Neuronal stem cell (in vitro differentiated cells): Measurements from ENCODE around the gene LYST.

Experiments used
- DNase-seq: peaks from one replicate; pipeline ENCODE4 v3.0.0-alpha.2; 2013; ENCODE audit warnings: low spot score
- H2AFZ ChIP-seq: one replicate; pipeline ENCODE4 v1.6.1; 2013; ENCODE audit warnings: mild to moderate bottlenecking, low read length, inconsistent platforms
- H2AK5ac ChIP-seq: 2 replicates; pipeline ENCODE4 v1.6.1; 2013; ENCODE audit warnings: low read depth, mild to moderate bottlenecking, inconsistent platforms, low read length, moderate library complexity, mixed read lengths
- H2BK120ac ChIP-seq: 2 replicates; pipeline ENCODE4 v1.6.1; 2013; ENCODE audit warnings: low read depth, mild to moderate bottlenecking, inconsistent platforms, low read length, moderate library complexity, mixed read lengths
- H2BK12ac ChIP-seq: one replicate; pipeline ENCODE4 v1.6.1; 2013; ENCODE audit warnings: low read length, inconsistent platforms
- H2BK15ac ChIP-seq: 2 replicates; pipeline ENCODE4 v1.6.1; 2013; ENCODE audit warnings: mild to moderate bottlenecking, low read length, inconsistent platforms, mixed read lengths
- H2BK5ac ChIP-seq: one replicate; pipeline ENCODE4 v1.6.1; 2013; ENCODE audit warnings: inconsistent platforms, mild to moderate bottlenecking, low read length, moderate library complexity
- H3K14ac ChIP-seq: one replicate; pipeline ENCODE4 v1.6.1; 2013; ENCODE audit warnings: low read length, inconsistent platforms
- H3K18ac ChIP-seq: 2 replicates; pipeline ENCODE4 v1.6.1; 2013; ENCODE audit warnings: low read length, inconsistent platforms
- H3K23ac ChIP-seq: 2 replicates; pipeline ENCODE4 v1.6.1; 2013; ENCODE audit warnings: low read depth, mild to moderate bottlenecking, mixed read lengths, low read length, inconsistent platforms; ENCODE audit not compliant: poor library complexity
- H3K27ac ChIP-seq: replicated peaks from 3 replicates; pipeline ENCODE4 v1.5.1; 2013; ENCODE audit warnings: low read length, inconsistent platforms
- H3K27me3 ChIP-seq, 3 experiments: 2 replicates each; pipeline ENCODE4 v1.6.1; 2013; ENCODE audit warnings: low read length in 3 of 3, mild to moderate bottlenecking in 2 of 3, inconsistent platforms in 1 of 3, low read depth in 1 of 3, mixed read lengths in 1 of 3, moderate library complexity in 1 of 3; ENCODE audit not compliant: control insufficient read depth in 3 of 3, insufficient read depth in 3 of 3
- H3K36me3 ChIP-seq, 2 donors: replicated peaks in 1 of 2; 2 replicates each; pipeline ENCODE4 v1.6.1; 2013; ENCODE audit warnings: low read length in 2 of 2; ENCODE audit not compliant: control insufficient read depth in 2 of 2, insufficient read depth in 2 of 2
- H3K4ac ChIP-seq: 2 replicates; pipeline ENCODE4 v1.6.1; 2013; ENCODE audit warnings: inconsistent platforms, mild to moderate bottlenecking, low read length, moderate library complexity
- H3K4me1 ChIP-seq, 2 donors: 1 replicate in 1 of 2; 2 replicates in 1 of 2; pipeline ENCODE4 v1.6.1; 2013; ENCODE audit warnings: low read length in 2 of 2, low read depth in 1 of 2; ENCODE audit not compliant: control insufficient read depth in 2 of 2, insufficient read depth in 1 of 2
- H3K4me2 ChIP-seq: one replicate; pipeline ENCODE4 v1.6.1; 2013; ENCODE audit warnings: mild to moderate bottlenecking, low read length, inconsistent platforms; ENCODE audit not compliant: insufficient read depth, poor library complexity, severe bottlenecking
- H3K4me3 ChIP-seq, 2 donors: 2 replicates each; pipeline ENCODE4 v1.5.1; 2013; ENCODE audit warnings: low read length in 2 of 2, mild to moderate bottlenecking in 2 of 2, inconsistent platforms in 1 of 2, moderate library complexity in 1 of 2
- H3K79me1 ChIP-seq: one replicate; pipeline ENCODE4 v1.6.1; 2013; ENCODE audit warnings: low read depth, mild to moderate bottlenecking, inconsistent platforms, low read length, moderate library complexity
- H3K9ac ChIP-seq: one replicate; pipeline ENCODE4 v1.6.1; 2013; ENCODE audit warnings: mild to moderate bottlenecking, low read depth, low read length, inconsistent platforms; ENCODE audit not compliant: poor library complexity
- H3K9me3 ChIP-seq, 2 donors: replicated peaks in 1 of 2; 2 replicates each; pipeline versions ENCODE3 to v1.6.1; 2013; ENCODE audit warnings: low read length in 2 of 2, mild to moderate bottlenecking in 2 of 2, inconsistent platforms in 1 of 2, low read depth in 1 of 2, mixed read lengths in 1 of 2, moderate library complexity in 1 of 2; ENCODE audit not compliant: control insufficient read depth in 2 of 2, insufficient read depth in 1 of 2
- H4K8ac ChIP-seq: one replicate; pipeline ENCODE4 v1.6.1; 2013; ENCODE audit warnings: low read depth, mild to moderate bottlenecking, inconsistent platforms, low read length, moderate library complexity
- H4K91ac ChIP-seq: one replicate; pipeline ENCODE4 v1.6.1; 2013; ENCODE audit warnings: low read length, low read depth, mild to moderate bottlenecking, inconsistent platforms; ENCODE audit not compliant: poor library complexity
- WGBS, 2 donors: extraction: QIAGEN DNeasy Blood & Tissue Kit; methylation state at CpG; one replicate each; pipeline ENCODE4 v1.1.7; 2013; ENCODE audit warnings: missing lambda C conversion rate in 2 of 2, mixed read lengths in 1 of 2; ENCODE audit not compliant: insufficient read length in 2 of 2, insufficient replicate concordance in 1 of 2; ENCODE audit errors: extremely low coverage in 2 of 2; 5-methylcytosine and 5-hydroxymethylcytosine counted together

Gene LYST

DNA sequence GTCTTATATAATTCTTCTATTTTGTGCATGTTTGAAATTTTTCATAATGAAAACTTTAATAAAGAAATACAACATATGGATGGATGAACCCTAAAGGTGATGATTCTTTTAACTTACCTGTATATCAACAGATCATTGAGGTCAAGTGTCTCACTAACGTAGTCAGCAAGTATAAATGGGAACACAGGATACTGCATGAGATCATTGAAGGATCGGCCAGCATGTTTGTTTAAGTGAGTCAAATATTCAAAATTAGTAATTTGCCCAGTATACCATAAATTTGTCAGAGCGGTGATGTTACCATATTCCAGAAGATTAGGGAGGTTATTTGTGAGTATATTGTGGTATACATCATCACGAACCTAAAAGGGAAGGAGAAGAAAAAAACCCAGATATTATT, 146.2 kb downstream of the LYST start:
- Histone ChIP-seq H3K14ac (no peak overlapping the region), H3K4me3 (no peak overlapping the region), H3K27ac (no peak overlapping the region), H3K23ac (no peak overlapping the region), H3K4ac (no peak overlapping the region), H2AK5ac (no peak overlapping the region), H3K4me2 (peak overlapping the region; percentile 2), H2BK15ac (no peak overlapping the region), H2BK12ac (no peak overlapping the region), H2AFZ (no peak overlapping the region), H3K4me1 (no peaks in the 10 kb centered on the region), H4K91ac (no peak overlapping the region), H4K8ac (no peak overlapping the region), H3K9ac (no peak overlapping the region), H3K79me1 (no peaks in the 10 kb centered on the region), H3K9me3 (peaks cover 0 to 2% of the 10 kb centered on the region in 2 donors), H2BK5ac (no peak overlapping the region), H3K18ac (no peak overlapping the region), H3K27me3 (no peaks in the 10 kb centered on the region), H3K36me3 (no peaks in the 10 kb centered on the region), H2BK120ac (no peak overlapping the region)
- WGBS, 2 donors: no CpG with 5 or more reads among the region's 4 CpGs
- no peak for DNase-seq

GRCh38 chr1:235714205-235714897, 152.4 kb downstream of the LYST start:
- DNase-seq: no peak
- no peaks in the 10 kb centered on the region for H3K79me1 ChIP-seq
- H2BK12ac ChIP-seq: no peak overlapping the region
- H4K8ac ChIP-seq: no peak overlapping the region
- no peak overlapping the region for H2AFZ ChIP-seq
- WGBS, 2 donors: no CpG with 5 or more reads among the region's 4 CpGs
- H3K4me2 ChIP-seq: no peak overlapping the region
- no peak overlapping the region for H2BK15ac ChIP-seq
- H3K9ac ChIP-seq: no peak overlapping the region
- no peak overlapping the region for H3K14ac ChIP-seq
- no peak overlapping the region for H2BK120ac ChIP-seq
- no peak overlapping the region for H3K27ac ChIP-seq
- H3K9me3 ChIP-seq: peaks cover 0 to 2% of the 10 kb centered on the region in 2 donors
- no peak overlapping the region for H3K23ac ChIP-seq
- H2BK5ac ChIP-seq: no peak overlapping the region
- H2AK5ac ChIP-seq: no peak overlapping the region
- peaks cover 0 to 3% of the 10 kb centered on the region in 2 donors for H3K4me1 ChIP-seq
- H3K4ac ChIP-seq: no peak overlapping the region
- H3K36me3 ChIP-seq: no peaks in the 10 kb centered on the region
- no peaks in the 10 kb centered on the region for H3K27me3 ChIP-seq
- H3K4me3 ChIP-seq: no peak overlapping the region
- H4K91ac ChIP-seq: no peak overlapping the region
- H3K18ac ChIP-seq: no peak overlapping the region

DNA sequence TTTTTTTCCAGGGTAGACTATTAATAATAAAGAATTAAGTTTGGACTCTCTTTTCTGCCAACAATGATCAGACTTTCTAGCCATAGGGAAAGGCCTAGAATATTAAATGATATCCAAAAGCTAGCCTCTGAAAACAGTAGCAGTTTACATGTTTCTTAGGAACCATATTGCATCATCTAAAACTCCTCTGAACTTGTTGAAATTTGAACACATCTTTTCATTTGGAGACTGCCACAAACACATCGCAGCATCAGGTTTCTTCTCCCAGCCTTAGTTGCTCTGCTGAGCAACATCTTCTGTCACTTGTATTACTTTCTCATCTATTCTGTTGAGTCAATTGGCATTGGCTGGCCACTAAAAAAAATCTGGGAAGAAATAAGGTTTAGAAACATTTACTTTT, 153.9 kb downstream of the LYST start:
- Histone ChIP-seq H2BK12ac (no peak overlapping the region), H3K9ac (no peak overlapping the region), H3K14ac (no peak overlapping the region), H3K27ac (no peak overlapping the region), H3K4me1 (peaks cover 0 to 3% of the 10 kb centered on the region in 2 donors), H3K27me3 (no peaks in the 10 kb centered on the region), H3K9me3 (peaks cover 0 to 2% of the 10 kb centered on the region in 2 donors), H3K4me3 (no peak overlapping the region), H4K91ac (no peak overlapping the region), H3K23ac (no peak overlapping the region), H4K8ac (no peak overlapping the region), H2AK5ac (no peak overlapping the region), H2BK120ac (no peak overlapping the region), H2AFZ (no peak overlapping the region), H3K18ac (no peak overlapping the region), H3K79me1 (no peaks in the 10 kb centered on the region), H3K4ac (no peak overlapping the region), H2BK5ac (no peak overlapping the region), H2BK15ac (no peak overlapping the region), H3K4me2 (no peak overlapping the region), H3K36me3 (no peaks in the 10 kb centered on the region)
- WGBS, 2 donors: no CpG with 5 or more reads among the region's 1 CpG
- DNase-seq: no peak

GRCh38 chr1:235710687-235711086, 156.0 kb downstream of the LYST start:
- Histone ChIP-seq H4K91ac (no peak overlapping the region), H2BK15ac (no peak overlapping the region), H2BK120ac (no peak overlapping the region), H3K4ac (no peak overlapping the region), H2AFZ (peak overlapping the region; percentile 17), H2BK5ac (no peak overlapping the region), H3K27me3 (no peaks in the 10 kb centered on the region), H3K4me1 (peaks cover 0 to 5% of the 10 kb centered on the region in 2 donors), H3K18ac (no peak overlapping the region), H4K8ac (no peak overlapping the region), H3K79me1 (no peaks in the 10 kb centered on the region), H2AK5ac (no peak overlapping the region), H3K9ac (no peak overlapping the region), H3K9me3 (no peaks in the 10 kb centered on the region), H3K4me2 (no peak overlapping the region), H3K23ac (no peak overlapping the region), H3K14ac (no peak overlapping the region), H2BK12ac (no peak overlapping the region), H3K27ac (no peak overlapping the region), H3K36me3 (no peaks in the 10 kb centered on the region), H3K4me3 (no peak overlapping the region)
- DNase-seq: no peak
- WGBS, 2 donors: no CpG with 5 or more reads among the region's 3 CpGs
